Eye (tissue), 1 donor: ENCODE data around the gene SHANK2.
A peak's percentile ranks its signal among the peaks of the same experiment; 100 is the strongest.

Experiments used
- DNase-seq: peaks from one replicate; pipeline ENCODE4 v3.0.0-alpha.2; 2015

The SHANK2 gene

GRCh38 chr11:71252269-71252769 is at the start of gene SHANK2:
SHANK2 (minus strand) TSS chr11:71252577; CDS start chr11:71147326, 105,251 bp downstream.
- no peak for DNase-seq

- DNase-seq: no peak
These were observed 49.6 kb upstream of the SHANK2 start for GRCh38 chr11:71301858-71302533.

GRCh38 chr11:71301046-71301857 is 48.9 kb upstream of the SHANK2 start:
- DNase-seq: no peak

DNA sequence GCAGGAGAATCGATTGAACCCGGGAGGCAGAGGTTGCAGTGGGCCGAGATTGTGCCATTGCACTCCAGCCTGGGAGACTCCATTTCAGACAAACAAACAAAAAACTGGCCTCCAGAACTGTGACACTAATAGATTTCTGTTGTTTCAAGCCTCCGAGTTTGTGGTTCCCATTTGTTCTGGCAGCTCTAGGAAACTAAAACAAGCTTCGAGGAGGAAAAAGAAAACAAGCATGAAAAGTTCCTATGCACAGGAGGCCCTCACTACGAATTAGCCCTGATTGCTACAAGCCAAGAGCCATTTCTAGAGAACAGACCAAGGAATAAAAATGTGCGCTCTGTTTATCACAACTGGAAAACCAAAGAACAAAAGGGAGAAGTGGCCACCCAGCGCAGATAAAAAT is 47.8 kb upstream of the SHANK2 start:
- no peak for DNase-seq

GRCh38 chr11:71298761-71299181 is 46.4 kb upstream of the SHANK2 start:
- no peak for DNase-seq

DNA sequence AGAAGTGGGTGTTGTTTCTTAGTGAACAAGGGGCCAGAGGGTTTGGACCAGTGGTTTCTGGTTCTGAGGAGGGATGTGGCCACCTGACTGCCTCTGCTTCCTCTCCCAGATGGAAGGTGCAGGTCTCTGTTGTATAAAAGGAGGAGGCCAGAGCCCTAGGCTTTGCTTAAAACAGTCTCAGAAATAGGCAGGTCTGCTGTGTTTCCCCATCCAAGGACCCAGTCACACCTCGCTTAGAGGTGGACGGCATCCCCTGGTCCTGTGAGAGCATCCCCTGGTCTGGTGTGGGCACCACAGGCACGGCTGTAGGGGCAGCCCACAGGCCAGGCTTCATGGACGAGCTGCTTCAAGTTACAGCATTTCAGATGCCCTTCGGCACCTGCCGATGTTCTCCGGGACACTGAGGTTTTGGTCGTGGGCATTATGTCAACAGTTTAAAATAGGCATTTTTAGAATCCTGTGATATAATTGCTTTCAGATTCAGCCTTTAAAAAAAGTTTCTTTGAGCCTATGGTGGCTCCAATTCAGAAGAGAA is 45.7 kb upstream of the SHANK2 start:
- no peak for DNase-seq

DNA sequence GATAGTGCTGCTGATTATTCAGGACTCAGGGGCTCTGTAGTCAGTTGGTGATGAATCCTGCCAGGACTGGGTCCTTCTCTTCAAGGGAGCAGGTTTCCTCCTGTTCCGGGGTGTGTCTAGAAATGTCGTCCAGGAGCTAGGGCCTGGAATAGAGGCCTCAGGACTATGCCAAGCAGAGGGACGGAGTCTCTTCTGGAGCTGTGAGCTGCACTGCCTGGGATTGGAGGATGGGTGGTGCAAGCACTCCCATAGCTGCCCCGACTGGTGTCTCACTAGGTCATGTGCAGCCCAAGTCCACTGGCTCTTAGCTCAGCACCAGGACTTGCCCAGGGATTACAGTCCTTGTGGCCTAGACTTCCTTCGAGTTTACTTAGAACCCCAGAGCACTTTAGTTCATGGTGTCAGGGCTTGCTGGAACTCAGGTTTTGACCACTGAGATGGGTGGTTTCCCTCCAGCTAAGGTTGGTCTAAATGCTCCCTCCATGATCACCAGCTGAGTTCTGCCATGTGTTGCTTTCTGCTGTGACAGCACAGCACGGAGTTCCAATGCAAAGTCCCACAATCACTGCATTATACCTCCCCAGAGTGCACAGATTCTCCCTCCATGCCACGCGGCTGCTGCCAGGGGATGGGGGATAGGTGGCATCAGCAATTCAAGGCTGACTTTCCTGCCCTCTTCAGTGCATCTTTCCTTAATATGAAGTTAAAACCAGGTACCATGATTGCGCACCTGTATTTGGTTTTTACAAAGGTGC is 42.6 kb upstream of the SHANK2 start:
- no peak for DNase-seq

DNA sequence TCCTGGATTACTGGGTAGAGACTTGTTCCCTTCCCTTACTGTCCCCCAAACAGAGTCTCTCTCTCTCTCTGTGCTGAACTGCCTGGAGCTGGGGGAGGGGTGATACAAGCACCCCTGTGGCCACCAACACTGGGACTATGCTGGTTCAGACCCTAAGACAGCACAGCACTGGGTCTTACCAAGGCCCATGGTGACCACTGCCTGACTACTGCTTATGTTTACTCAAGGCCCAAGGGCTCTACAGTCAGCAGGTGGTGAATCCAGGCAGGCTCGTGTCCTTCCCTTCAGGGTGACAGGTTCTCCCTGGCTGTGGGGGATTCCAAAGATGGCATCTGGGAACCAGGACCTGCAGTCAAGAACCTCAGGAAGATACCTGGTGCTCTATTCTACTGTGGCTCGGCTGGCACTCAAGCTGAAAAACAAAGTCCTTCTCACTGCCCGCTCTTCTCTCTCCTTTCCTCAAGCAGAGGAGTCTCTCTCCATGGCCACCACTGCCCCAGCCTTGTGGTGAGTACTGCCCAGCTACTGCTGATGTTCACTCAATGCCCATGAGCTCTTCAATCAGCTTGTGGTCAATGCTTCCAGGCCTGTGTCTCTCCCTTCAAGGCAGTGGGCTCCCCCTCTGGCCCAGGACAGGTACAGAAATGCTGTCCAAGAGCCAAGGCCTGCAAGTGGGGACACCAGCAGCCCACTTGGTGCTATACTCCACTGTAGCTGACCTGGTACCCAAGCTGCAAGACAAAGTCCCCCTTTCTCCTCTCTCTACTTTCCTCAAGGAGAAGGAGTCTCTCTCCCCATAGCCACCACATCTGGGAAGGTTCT is 41.8 kb upstream of the SHANK2 start:
- no peak for DNase-seq

DNA sequence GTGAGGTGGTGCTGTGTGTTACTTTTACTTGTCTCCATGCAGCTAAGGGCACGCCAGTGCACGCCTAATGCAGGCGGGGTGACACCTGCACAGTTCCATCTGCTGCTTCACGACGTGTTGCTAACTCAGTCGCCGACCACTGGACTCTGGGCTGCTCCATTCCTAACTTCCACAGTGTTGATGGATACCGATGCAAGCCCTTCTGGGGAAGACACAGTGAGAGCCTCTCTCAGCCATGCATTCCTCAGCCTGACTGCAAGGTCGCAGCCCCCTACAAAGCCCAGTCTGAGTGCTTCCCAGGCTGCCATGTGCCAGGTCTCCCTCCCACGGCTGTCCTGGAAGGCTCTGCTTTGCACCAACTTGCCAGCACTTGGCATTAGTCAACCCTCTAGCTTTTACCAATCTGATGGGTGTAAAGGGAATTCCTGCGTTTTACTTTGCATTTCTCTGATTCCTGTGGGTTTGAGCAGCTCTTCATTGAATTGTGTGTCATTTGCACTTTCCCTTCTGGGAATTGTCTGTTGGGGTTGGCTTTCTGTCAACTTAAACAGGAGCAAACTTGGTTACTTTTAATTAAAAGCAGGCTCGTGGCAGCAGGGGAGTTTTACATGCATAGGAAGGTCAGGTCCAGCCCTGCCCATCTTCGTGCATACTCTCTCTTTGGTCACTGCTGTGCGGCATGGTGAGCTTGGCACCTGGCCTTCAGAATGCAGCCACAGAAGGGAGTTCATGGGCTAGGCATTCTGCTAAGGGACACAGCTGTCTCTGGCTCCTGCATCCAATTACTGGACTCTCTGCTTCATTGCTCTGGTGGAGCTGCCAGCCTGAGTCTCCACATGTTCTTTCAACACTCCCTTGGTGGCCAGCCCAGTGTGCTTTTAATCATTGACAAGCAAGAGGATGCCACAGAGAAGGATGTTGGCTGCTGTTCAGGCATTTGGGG is 34.6 kb upstream of the SHANK2 start:
- DNase-seq: peak; percentile 67

- no peak for DNase-seq
These were observed 32.7 kb upstream of the SHANK2 start for GRCh38 chr11:71285111-71285510.

DNA sequence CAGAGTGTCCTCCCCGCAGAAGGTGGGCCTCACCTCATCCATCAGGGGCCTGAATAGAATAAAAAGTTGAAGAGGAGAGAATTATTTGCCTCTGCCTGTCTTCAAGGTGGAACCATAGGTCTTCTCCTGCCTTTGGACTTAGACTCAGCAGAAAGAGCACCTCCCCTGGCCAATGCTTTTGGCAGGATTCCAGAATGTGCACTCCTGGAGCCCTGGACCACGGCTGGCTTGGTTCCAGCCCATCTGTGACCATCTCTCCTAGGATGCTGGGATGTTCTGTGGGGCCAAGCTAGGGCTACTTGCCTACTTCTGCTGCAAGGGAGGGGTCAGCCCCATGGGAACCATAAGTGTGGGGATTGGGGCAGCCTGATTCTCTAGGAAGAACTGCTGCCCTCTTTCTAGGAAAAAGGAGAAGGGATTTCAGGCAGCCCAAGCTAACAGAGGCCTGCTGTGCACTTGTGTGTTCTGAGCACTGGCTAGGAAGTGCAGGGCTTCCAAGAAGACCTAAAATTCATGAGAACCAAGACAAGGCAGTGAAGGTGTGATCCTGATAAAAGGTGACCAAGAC is 32.2 kb upstream of the SHANK2 start:
- DNase-seq: no peak

DNA sequence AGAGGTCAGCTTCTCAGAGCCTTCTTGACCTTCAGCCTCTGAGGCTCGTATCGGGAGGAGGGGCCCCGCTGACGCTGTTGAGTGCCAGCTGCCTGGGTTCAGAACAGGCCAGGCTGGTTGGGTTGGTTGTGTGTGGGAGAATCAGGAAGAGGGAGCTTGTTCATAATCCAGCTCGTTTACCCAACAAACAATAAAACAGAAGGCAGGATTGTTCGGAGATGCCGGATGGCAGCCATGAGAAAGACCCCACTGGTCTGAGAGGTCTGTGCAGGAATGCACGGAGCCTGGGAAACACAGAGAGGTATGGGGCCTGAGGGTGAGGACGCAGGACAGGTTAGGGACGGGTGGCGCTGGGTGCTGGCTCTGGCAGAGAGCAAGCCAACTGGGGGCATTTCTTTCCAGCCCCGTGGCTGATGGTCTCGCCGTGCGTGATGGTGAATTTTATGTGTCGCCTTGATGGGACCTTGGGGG is 31.6 kb upstream of the SHANK2 start:
- DNase-seq: no peak

DNA sequence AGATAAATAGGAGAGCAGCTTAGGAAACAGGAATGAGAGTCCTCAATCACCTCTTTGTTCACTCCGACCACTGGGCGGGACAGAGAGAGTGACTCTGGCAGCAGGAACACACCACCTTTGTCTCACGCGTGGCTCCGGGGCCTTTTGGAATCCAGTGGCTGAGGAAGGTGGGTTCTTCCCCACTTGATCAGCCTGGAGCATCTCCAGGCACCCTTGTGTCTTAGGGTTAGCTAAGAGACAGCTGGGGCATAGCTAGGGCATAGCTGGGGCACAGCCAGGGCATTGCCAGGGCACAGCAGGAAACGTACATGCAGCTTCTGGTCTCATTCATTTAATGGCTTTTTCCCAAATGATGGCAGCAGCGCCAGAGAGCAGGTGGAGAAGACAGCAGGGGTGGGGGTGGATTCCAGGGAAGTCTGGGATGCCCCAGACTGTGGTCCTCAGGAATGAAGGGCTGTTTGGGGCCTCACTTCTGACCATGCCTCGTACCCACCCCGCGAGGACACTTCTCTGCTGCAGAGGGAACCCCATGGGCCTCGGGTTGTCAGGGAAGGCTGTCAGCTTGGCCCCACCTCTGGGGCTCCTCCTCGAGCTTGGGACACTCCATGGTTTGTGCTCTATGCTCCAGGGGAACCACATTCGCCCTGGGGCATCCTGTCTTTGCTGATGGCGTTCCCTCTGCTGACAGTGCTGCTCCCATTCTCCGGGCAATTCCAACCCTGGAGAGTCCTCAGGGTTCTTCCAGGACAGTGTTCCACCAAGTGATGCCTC is 30.4 kb upstream of the SHANK2 start:
- DNase-seq: no peak

DNA sequence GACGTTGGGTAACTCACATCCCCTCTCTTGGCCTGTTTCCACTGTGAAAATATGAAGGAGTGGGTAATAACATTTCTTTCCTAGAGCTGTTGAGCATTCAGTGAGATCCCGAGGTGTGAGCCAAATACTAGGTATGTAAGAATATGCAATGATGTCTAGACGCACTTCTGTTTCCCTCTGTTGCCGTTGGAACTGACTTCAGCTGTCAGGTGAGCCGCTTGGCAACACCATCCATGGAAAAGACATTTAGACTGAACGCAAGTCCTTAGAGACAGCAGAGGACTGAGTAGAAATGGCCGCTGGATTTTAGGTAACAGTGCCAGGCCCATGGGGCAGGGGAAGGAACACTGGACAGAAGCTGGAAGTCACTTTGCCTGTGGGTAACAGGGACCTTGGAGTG is 29.5 kb upstream of the SHANK2 start:
- no peak for DNase-seq

DNA sequence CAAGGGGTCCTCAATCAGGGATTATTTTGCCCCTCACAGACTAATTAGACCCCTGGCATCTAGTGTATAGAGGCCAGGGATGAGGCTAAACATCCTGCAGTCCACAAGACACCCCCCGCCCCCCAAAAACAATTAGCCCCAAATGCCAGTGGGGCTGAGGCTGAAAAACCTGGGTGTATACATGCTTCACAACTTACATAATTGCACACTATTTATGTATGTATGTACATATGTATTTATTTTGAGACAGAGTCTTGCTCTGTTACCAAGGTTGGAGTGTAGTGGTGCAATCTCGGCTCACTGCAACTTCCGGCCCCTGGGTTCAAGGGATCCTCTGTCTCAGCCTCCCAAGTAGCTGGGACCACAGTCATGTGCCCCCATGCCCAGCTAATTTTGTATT is 28.8 kb upstream of the SHANK2 start:
- DNase-seq: no peak

DNA sequence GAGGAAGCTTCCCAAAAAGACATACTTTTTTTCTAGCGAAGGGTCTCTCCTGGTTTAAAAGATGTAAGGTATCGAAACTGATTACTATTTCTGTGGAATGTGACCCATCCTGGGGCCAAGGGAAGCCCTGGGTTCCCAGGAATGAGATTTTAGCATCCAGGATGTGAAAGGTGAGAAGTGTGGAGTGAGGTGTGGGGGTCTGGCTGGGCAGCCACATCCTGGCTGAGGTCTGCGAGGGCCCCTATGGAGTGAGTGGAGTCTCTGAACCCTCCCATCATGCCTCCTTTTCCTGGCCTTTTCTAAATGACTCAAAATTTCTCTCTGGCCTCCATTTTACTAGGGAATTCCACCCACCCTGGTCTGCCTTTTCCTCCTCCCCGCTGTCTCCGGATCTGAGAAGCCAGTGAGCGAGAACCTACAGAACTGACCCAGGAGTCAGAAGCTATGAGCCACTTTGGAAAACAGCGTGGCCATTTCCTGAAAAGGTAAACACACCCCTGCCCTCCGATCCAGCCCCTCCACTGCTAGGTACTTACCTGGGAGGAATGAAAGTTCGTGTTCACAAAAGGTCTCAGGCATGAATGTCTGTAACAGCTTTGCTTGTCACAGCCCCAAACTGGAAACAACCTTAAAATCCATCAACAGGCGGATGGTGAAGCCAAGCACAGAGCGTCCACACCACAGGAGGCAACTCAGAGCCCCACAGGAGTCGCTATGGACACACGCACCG is 27.7 kb upstream of the SHANK2 start:
- no peak for DNase-seq

GRCh38 chr11:71272161-71272560 is 19.8 kb upstream of the SHANK2 start:
- DNase-seq: no peak

DNA sequence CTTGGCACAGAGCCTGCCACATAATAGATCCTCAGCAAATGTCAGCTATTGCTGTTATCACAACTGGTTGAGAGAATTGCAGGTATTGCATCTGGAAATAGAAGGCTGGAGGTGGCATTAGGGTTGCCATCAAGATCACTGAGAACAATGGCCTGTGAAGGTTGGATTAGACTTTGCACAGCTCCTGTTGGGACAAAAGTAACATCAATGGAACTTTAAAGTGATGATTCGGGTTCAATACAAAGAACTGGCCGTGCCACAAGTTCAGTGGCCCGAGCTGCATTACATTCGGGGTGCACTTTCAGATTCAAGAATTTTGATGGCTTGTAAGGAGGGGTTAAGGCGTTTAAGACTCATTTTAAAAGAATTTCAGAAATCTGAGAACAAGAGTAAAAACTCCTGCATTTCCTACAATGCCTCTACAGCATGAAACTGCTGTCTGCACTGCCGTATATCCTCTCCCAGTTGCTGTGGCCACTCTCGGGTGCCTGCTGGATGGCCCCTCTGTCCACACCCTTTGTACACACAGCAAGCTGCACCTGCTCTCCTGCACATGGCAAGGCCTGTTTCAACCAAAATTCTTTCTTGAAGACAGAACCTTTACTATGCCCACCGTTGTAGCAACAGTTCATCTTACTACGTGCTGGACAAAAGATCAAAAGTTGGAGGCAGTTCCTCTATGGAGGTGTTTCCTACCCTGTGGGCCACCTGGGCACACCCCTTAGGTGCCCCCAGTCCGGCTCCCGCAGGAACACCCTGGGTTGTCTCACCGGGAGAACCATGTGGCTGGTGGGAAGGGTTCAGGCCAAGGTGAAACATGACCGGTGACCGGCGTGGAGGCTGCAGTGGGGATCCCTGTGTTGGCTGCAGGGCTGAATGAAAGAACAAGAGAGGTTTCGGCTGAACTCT is 17.5 kb upstream of the SHANK2 start:
- DNase-seq: no peak
